ENCODE measurements around the gene C13orf46.
A peak's percentile ranks its signal among the peaks of the same experiment; 100 is the strongest.

Gene C13orf46

GRCh38 chr13:113980489-113981064 lies 6.7 kb upstream of the C13orf46 start:
- Mint-ChIP-seq H3K4me1 (no peaks in the 10 kb centered on the region), H3K27me3 (no peaks in the 10 kb centered on the region), H3K9me3 (no peaks in the 10 kb centered on the region), H3K4me3 (peak overlapping the region; percentile 6), H3K36me3 (ENCODE audit: insufficient read depth) (peaks cover 68% of the 10 kb centered on the region), H3K27ac (ENCODE audit: low read depth) (peak overlapping the region; percentile 61)
- no peak for DNase-seq (ENCODE audit: low spot score in 2 of 2)
- no peak for ATAC-seq (replicated peaks; ENCODE audit: extremely low read depth, poor library complexity, severe bottlenecking)

GRCh38 chr13:113979791-113980471 lies 6.1 kb upstream of the C13orf46 start:
- Mint-ChIP-seq H3K4me3 (peak overlapping the region; percentile 6), H3K9me3 (no peaks in the 10 kb centered on the region)

DNA sequence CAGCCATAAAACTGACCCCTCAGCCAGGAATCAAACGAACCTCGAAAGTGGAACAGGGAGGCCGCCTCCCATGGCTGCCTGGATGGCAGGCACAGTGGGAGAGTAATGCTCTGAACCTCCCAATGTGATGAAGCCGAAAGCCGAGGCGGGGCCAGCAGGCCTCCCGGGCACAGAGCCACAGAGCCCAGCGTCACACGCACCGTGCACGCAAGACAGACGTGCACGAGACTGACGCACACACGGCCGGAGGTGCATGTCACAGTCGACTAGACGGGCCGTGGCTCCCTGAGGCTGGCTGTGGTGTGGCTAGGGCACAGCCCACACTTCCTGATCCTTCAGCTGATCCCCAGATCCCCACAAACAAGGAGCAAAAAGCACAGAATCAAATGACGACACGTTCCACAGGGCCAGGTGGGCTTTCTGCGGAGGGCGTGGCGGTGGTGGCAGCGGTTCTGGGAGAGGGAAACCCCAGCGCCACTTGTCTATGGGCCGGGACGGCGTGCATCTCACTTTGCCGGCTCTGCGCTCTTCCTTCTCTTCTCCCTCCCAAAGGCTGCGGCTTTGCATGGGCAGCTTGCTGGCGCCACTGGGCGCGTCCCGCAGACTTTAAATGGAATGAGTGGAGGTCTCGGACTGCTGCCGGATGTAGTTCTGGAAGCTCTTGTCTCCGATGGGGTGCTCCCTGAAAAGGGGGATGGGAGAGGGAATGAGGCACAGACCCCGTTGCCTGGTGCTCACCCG lies 5.0 kb upstream of the C13orf46 start:
- H3K9me3 Mint-ChIP-seq, result no peaks in the 10 kb centered on the region
- H3K27me3 Mint-ChIP-seq, result no peaks in the 10 kb centered on the region
- ATAC-seq (replicated peaks; ENCODE audit: extremely low read depth, poor library complexity, severe bottlenecking) (no peak), DNase-seq (ENCODE audit: low spot score in 2 of 2) (no peak)
- H3K27ac Mint-ChIP-seq (ENCODE audit: low read depth), result peak overlapping the region; percentile 61
- peak overlapping the region; percentile 3 for H3K4me3 Mint-ChIP-seq
- peaks cover 72% of the 10 kb centered on the region for H3K36me3 Mint-ChIP-seq (ENCODE audit: insufficient read depth)
- no peaks in the 10 kb centered on the region for H3K4me1 Mint-ChIP-seq

More at GRCh38 chr13:113979791-113980471, 6.1 kb upstream of the C13orf46 start:
- Mint-ChIP-seq H3K27me3 (no peaks in the 10 kb centered on the region), H3K27ac (ENCODE audit: low read depth) (peak overlapping the region; percentile 61), H3K36me3 (ENCODE audit: insufficient read depth) (peaks cover 70% of the 10 kb centered on the region), H3K4me1 (no peaks in the 10 kb centered on the region)
- no peak for DNase-seq (ENCODE audit: low spot score in 2 of 2)
- no peak for ATAC-seq (replicated peaks; ENCODE audit: extremely low read depth, poor library complexity, severe bottlenecking)

DNA sequence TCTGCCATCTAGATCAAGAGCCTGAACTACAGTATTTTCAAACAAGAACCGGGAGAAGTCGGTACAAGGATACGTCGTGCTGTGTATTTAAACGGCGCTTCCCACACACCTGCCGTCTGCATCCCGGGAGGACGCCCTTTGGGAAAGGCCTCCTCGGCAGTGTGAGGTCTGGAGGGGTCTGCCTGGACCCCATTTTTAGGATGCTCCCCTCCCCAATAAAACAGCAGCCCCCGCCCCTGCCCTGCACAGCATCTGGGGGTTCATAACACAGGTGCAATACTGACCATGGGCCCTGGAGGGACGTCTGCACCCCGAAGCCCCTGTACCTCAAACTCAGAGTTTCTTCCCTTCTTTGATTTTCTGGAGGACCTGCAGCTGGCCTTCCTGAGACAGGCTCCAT lies 4.1 kb upstream of the C13orf46 start:
- no peak for DNase-seq (ENCODE audit: low spot score in 2 of 2)
- peaks cover 77% of the 10 kb centered on the region for H3K36me3 Mint-ChIP-seq (ENCODE audit: insufficient read depth)
- H3K27ac Mint-ChIP-seq (ENCODE audit: low read depth), result no peak overlapping the region
- H3K9me3 Mint-ChIP-seq, result no peaks in the 10 kb centered on the region
- H3K4me3 Mint-ChIP-seq, result no peak overlapping the region
- no peaks in the 10 kb centered on the region for H3K4me1 Mint-ChIP-seq
- no peaks in the 10 kb centered on the region for H3K27me3 Mint-ChIP-seq
- no peak for ATAC-seq (replicated peaks; ENCODE audit: extremely low read depth, poor library complexity, severe bottlenecking)

GRCh38 chr13:113976711-113977684 lies 3.1 kb upstream of the C13orf46 start:
- peak overlapping the region; percentile 70 for H3K27ac Mint-ChIP-seq (ENCODE audit: low read depth)
- ATAC-seq (replicated peaks; ENCODE audit: extremely low read depth, poor library complexity, severe bottlenecking), result no peak

DNA sequence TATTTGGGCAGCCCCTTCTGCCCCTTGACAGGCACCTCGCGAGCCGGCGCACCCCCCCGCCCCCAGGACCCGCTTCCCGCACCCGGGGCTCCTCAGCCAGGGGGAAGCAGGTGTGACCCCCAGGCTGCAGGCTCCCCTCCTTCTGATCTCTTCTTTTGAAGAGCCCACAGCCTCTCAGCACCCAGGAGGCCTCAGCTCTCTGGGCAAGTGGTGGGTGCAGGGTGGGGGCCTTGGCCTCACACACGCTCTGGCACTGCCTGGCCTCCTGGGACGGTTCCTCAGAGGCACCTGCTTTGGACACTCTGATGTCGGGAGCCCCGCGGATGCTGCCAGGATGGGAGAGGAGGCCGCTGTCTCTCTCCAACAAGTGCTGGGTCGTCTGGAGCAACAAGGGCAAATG lies 1.5 kb upstream of the C13orf46 start:
- no peak overlapping the region for H3K27ac Mint-ChIP-seq (ENCODE audit: low read depth)

More at GRCh38 chr13:113976711-113977684, 3.1 kb upstream of the C13orf46 start:
- peaks cover 76% of the 10 kb centered on the region for H3K36me3 Mint-ChIP-seq (ENCODE audit: insufficient read depth)
- no peaks in the 10 kb centered on the region for H3K27me3 Mint-ChIP-seq
- H3K9me3 Mint-ChIP-seq, result no peaks in the 10 kb centered on the region
- H3K4me3 Mint-ChIP-seq, result no peak overlapping the region
- H3K4me1 Mint-ChIP-seq, result no peaks in the 10 kb centered on the region
- DNase-seq (ENCODE audit: low spot score in 2 of 2), result no peak

DNA sequence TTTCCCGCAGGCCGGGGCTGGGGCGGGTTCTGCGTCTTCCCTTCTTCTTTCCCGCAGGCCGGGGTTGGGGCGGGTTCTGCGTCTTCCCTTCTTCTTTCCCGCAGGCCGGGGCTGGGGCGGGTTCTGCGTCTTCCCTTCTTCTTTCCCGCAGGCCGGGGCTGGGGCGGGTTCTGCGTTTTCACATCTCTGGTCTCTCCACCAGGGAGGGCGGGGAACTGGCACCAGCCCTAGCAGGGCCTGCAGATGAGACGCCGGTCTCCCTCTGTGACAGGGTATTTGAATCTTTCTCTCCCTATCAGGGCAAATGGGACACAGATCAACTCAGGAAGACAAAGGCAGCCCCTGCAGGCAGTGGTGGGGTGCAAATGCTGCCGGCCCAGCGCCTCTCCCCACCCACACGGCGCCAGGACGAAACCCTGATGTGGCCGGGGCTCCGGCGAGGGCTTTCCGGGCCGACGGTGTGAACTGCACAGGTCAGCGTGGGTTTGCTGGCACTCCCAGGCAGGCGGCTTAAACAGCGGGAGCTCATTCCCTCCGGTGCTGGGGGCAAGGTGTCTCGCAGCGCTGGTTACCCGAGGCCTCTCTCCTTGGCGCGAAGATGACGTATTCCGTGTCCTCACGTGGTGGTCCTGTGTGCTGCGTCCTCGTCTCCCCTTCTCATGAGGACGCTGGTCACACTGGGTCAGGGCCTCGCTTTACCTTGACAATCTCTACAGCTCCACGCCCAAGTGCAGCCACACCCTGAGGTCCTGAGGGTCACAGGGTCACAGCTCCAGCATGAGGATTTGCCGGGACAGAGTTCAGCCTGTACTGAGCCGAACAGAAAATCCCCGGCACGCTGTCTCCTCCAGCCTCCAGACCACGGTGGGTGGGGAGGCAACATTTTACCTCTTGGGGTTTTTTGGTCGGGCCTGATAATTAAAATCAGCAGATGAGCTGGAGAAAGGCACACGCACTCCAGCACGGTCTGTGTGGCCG lies 717 bp upstream of the C13orf46 start:
- no peaks in the 10 kb centered on the region for H3K27me3 Mint-ChIP-seq
- H3K36me3 Mint-ChIP-seq (ENCODE audit: insufficient read depth), result peaks cover 74% of the 10 kb centered on the region
- ATAC-seq (replicated peaks; ENCODE audit: extremely low read depth, poor library complexity, severe bottlenecking) (no peak), DNase-seq (ENCODE audit: low spot score in 2 of 2) (no peak)
- H3K4me1 Mint-ChIP-seq, result no peaks in the 10 kb centered on the region
- H3K27ac Mint-ChIP-seq (ENCODE audit: low read depth), result peak overlapping the region; percentile 74
- no peak overlapping the region for H3K4me3 Mint-ChIP-seq
- H3K9me3 Mint-ChIP-seq, result no peaks in the 10 kb centered on the region

More for the DNA sequence above, 1.5 kb upstream of the C13orf46 start:
- ATAC-seq (replicated peaks; ENCODE audit: extremely low read depth, poor library complexity, severe bottlenecking) (no peak), DNase-seq (ENCODE audit: low spot score in 2 of 2) (no peak)
- Mint-ChIP-seq H3K4me3 (no peak overlapping the region), H3K4me1 (no peaks in the 10 kb centered on the region), H3K27me3 (no peaks in the 10 kb centered on the region), H3K9me3 (no peaks in the 10 kb centered on the region), H3K36me3 (ENCODE audit: insufficient read depth) (peaks cover 77% of the 10 kb centered on the region)

GRCh38 chr13:113972451-113973217 lies 1.2 kb downstream of the C13orf46 start:
- no peaks in the 10 kb centered on the region for H3K9me3 Mint-ChIP-seq
- H3K27me3 Mint-ChIP-seq, result no peaks in the 10 kb centered on the region
- no peak for ATAC-seq (replicated peaks; ENCODE audit: extremely low read depth, poor library complexity, severe bottlenecking)
- no peak overlapping the region for H3K27ac Mint-ChIP-seq (ENCODE audit: low read depth)
- H3K36me3 Mint-ChIP-seq (ENCODE audit: insufficient read depth), result peaks cover 58% of the 10 kb centered on the region
- H3K4me3 Mint-ChIP-seq, result no peak overlapping the region
- H3K4me1 Mint-ChIP-seq, result no peaks in the 10 kb centered on the region
- no peak for DNase-seq (ENCODE audit: low spot score in 2 of 2)

DNA sequence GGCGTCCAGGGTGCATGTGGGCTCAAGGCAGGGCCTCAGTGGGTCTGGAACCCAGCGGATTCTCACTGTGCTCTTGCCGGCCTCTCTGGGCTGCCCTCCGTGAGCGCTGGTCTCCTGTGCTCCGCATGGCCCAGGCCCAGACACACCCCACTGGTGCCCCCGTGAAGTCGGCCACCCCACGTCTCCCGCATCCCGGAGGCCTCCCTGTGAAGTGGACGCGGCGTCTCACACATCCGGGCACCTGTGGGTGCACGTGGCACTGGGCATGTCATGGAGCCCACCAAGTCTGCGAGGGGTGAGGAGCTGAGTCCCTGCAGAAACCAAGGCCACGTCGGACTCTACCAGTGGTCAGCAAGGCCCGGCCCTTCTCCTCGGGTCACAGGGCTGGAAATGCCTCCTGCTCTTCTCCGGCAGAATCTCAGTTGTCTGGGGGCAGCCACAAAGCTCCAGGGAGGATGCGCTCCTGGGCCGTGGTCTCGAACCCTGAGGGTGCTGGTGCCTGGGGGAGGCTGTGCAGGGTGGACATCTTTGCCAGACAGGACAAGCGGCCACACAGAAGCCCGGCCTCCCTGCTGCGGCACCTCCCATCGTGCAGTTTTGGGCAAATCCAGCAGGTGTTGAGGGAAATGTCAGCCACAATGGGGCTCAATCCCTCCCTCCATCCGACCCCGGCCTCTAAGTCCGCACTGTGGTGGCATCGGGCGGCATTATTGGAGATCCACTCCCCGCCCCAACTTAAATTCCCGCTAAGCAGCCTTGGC lies 2.2 kb downstream of the C13orf46 start:
- DNase-seq (ENCODE audit: low spot score in 2 of 2), result no peak
- Mint-ChIP-seq H3K27me3 (no peaks in the 10 kb centered on the region), H3K36me3 (ENCODE audit: insufficient read depth) (peaks cover 56% of the 10 kb centered on the region), H3K4me1 (no peaks in the 10 kb centered on the region), H3K4me3 (no peak overlapping the region), H3K27ac (ENCODE audit: low read depth) (peak overlapping the region; percentile 1), H3K9me3 (no peaks in the 10 kb centered on the region)
- ATAC-seq (replicated peaks; ENCODE audit: extremely low read depth, poor library complexity, severe bottlenecking), result no peak

DNA sequence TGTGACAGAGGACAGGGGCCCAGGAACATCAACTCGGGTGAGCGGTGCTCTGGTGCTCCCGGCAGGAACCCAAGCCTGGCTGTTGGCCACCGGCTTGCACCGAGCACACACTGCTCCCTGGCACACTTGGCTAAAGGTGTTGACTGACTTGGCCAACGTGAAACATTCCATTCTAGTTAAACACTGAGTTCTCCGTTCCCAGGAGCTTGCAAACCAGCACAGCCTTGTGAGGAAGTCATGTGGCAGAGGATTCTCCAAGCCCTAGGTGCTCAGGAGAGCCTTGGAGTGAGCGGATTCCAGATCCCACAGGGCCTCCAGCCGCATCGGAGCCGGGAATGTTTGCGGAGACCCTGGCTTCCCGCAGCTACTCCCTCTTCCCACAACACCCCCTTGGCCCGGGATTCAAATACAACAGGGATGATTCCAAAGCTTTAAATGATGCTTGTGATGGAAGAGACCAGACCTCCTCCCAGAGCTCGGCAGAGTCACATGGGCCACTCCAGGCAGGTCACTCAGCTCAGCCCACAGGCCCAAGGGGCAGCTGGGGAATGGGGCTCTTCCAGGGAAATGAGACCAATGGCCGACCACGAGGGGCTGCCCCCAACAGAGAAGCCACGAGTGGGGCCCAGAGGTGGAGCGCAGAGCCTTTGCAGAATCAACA lies 2.9 kb downstream of the C13orf46 start:
- Mint-ChIP-seq H3K36me3 (ENCODE audit: insufficient read depth) (peaks cover 51% of the 10 kb centered on the region), H3K4me3 (no peak overlapping the region), H3K27ac (ENCODE audit: low read depth) (peak overlapping the region; percentile 1), H3K4me1 (no peaks in the 10 kb centered on the region), H3K9me3 (no peaks in the 10 kb centered on the region), H3K27me3 (no peaks in the 10 kb centered on the region)
- ATAC-seq (replicated peaks; ENCODE audit: extremely low read depth, poor library complexity, severe bottlenecking), result no peak
- no peak for DNase-seq (ENCODE audit: low spot score in 2 of 2)
